ENCODE results near the gene ACTRT2. TPM values are rescaled to one million over a fixed set of nuclear protein-coding genes. Genes with fewer than 3 reads are reported as not detected.

ACTRT2 gene
- total RNA-seq, 1 experiment from 2014 or later, result not detected

GRCh38 chr1:3011631-3012455 lies 9.4 kb upstream of the ACTRT2 start:
- intact Hi-C loops (cut with micrococcal nuclease; ENCODE audit: unreplicated experiment), result loop anchor here (5.0 kb wide), 1 partner anchor 410 kb away; no protein-coding TSS in a partner anchor
- H3K9me3 Mint-ChIP-seq (ENCODE audit: low read depth, unreplicated experiment), result peaks cover 4% of the 10 kb centered on the region
- no TSS peak for BruUV-seq (replicated peaks)
- CTCF ChIA-PET, result no interaction called here
- no peak for TF ChIP-seq CTCF (IDR thresholded peaks at IDR 0.05; ENCODE audit: unreplicated experiment)
- H3K27ac Mint-ChIP-seq (ENCODE audit: unreplicated experiment), result no peak overlapping the region
- no peak overlapping the region for H3K4me3 Mint-ChIP-seq (ENCODE audit: low read depth, unreplicated experiment)
- no peaks in the 10 kb centered on the region for H3K4me1 Mint-ChIP-seq (ENCODE audit: low read depth, unreplicated experiment)
- DNase-seq, result no peak
- H3K36me3 Mint-ChIP-seq (ENCODE audit: insufficient read depth, unreplicated experiment), result no peaks in the 10 kb centered on the region
- peaks cover 56% of the 10 kb centered on the region for H3K27me3 Mint-ChIP-seq (ENCODE audit: unreplicated experiment)

GRCh38 chr1:3012456-3013291 lies 8.6 kb upstream of the ACTRT2 start:
- CTCF ChIA-PET, result no interaction called here
- intact Hi-C loops (cut with micrococcal nuclease; ENCODE audit: unreplicated experiment), result loop anchor here (5.0 kb wide), 1 partner anchor 410 kb away; no protein-coding TSS in a partner anchor
- peak; percentile 45 for TF ChIP-seq CTCF (IDR thresholded peaks at IDR 0.05; ENCODE audit: unreplicated experiment)
- DNase-seq, result peak; percentile 55
- H3K27ac Mint-ChIP-seq (ENCODE audit: unreplicated experiment), result no peak overlapping the region
- H3K36me3 Mint-ChIP-seq (ENCODE audit: insufficient read depth, unreplicated experiment), result no peaks in the 10 kb centered on the region
- peaks cover 4% of the 10 kb centered on the region for H3K9me3 Mint-ChIP-seq (ENCODE audit: low read depth, unreplicated experiment)
- H3K27me3 Mint-ChIP-seq (ENCODE audit: unreplicated experiment), result peaks cover 51% of the 10 kb centered on the region
- no peaks in the 10 kb centered on the region for H3K4me1 Mint-ChIP-seq (ENCODE audit: low read depth, unreplicated experiment)
- BruUV-seq (replicated peaks), result no TSS peak
- H3K4me3 Mint-ChIP-seq (ENCODE audit: low read depth, unreplicated experiment), result no peak overlapping the region

- CTCF ChIA-PET, result no interaction called here
- H3K4me1 Mint-ChIP-seq (ENCODE audit: low read depth, unreplicated experiment), result no peaks in the 10 kb centered on the region
- no peaks in the 10 kb centered on the region for H3K36me3 Mint-ChIP-seq (ENCODE audit: insufficient read depth, unreplicated experiment)
- intact Hi-C loops (cut with micrococcal nuclease; ENCODE audit: unreplicated experiment), result loop anchor here (5.0 kb wide), 1 partner anchor 409 kb away; no protein-coding TSS in a partner anchor
- H3K27me3 Mint-ChIP-seq (ENCODE audit: unreplicated experiment), result peaks cover 59% of the 10 kb centered on the region
- BruUV-seq (replicated peaks), result no TSS peak
- no peak for DNase-seq
- H3K4me3 Mint-ChIP-seq (ENCODE audit: low read depth, unreplicated experiment), result no peak overlapping the region
- peaks cover 3% of the 10 kb centered on the region for H3K9me3 Mint-ChIP-seq (ENCODE audit: low read depth, unreplicated experiment)
- no peak overlapping the region for H3K27ac Mint-ChIP-seq (ENCODE audit: unreplicated experiment)
- no peak for TF ChIP-seq CTCF (IDR thresholded peaks at IDR 0.05; ENCODE audit: unreplicated experiment)
Measured at GRCh38 chr1:3013371-3014049, 7.8 kb upstream of the ACTRT2 start.

GRCh38 chr1:3014050-3014440 lies 7.2 kb upstream of the ACTRT2 start:
- TF ChIP-seq CTCF (IDR thresholded peaks at IDR 0.05; ENCODE audit: unreplicated experiment), result no peak
- Mint-ChIP-seq H3K4me1 (ENCODE audit: low read depth, unreplicated experiment) (no peaks in the 10 kb centered on the region), H3K36me3 (ENCODE audit: insufficient read depth, unreplicated experiment) (no peaks in the 10 kb centered on the region), H3K9me3 (ENCODE audit: low read depth, unreplicated experiment) (peaks cover 2% of the 10 kb centered on the region), H3K4me3 (ENCODE audit: low read depth, unreplicated experiment) (no peak overlapping the region), H3K27ac (ENCODE audit: unreplicated experiment) (no peak overlapping the region), H3K27me3 (ENCODE audit: unreplicated experiment) (peaks cover 64% of the 10 kb centered on the region)
- no TSS peak for BruUV-seq (replicated peaks)
- CTCF ChIA-PET, result no interaction called here
- DNase-seq, result no peak
- intact Hi-C loops (cut with micrococcal nuclease; ENCODE audit: unreplicated experiment), result loop anchor here (5.0 kb wide), 1 partner anchor 408 kb away; no protein-coding TSS in a partner anchor

Measured in Calu3 (cell line).